NB4 (cell line): ENCODE results near the gene GATD1.

ENCODE experiments used
- CTCF ChIP-seq: IDR thresholded peaks from one replicate; pipeline ENCODE4 v1.5.1; 2012; ENCODE audit warnings: low read depth, low read length
- MAX ChIP-seq: IDR thresholded peaks from 2 replicates; pipeline ENCODE4 v1.6.1; 2011; ENCODE audit warnings: low read depth, low read length
- POLR2A ChIP-seq: IDR thresholded peaks from 2 replicates; pipeline ENCODE4 v1.6.1; 2011; ENCODE audit warnings: mild to moderate bottlenecking; ENCODE audit not compliant: insufficient read length; ENCODE audit errors: extremely low read depth

GRCh38 chr11:779955-780532, 2.8 kb upstream of the GATD1 start:
- TF ChIP-seq CTCF (no peak), POLR2A (no peak), MAX (no peak)
